ENCODE measurements around the gene PMP22. TPM values are rescaled to one million over a fixed set of nuclear protein-coding genes. Genes with fewer than 3 reads are reported as not detected.

Gene PMP22
- 24.2 and 260 TPM in 2 replicates for total RNA-seq (ENCODE audit: low replicate concordance)

DNA sequence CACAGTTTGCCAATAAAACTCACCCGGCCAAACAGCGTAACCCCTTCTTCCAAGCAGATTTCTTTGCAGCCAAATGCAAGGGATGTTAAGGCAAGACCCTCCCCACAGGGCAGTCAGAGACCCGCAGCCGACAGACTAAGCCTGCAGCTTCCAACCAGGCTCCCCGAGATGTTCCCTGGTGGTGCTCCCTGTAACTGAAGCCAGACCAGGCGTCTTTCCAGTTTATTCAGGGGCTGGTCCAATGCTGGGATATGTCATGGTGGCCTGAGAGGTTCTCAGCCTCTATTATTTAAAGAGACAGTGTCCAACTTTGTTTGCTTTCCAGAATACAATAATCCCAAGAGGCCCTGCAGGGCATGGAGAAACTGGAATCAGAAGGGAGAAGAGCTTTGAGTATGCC, at the start of gene PMP22:
PMP22 (minus strand) TSS at position 196 of the 400 bp plus-strand sequence. CDS start 4,599 bp downstream, outside the sequence.

Other genes starting within 250 kb of the PMP22 start
- 0.59 TPM in 1 of 2 replicates, not detected in the other for gene TEKT3, start 76.3 kb upstream of the PMP22 start, total RNA-seq (ENCODE audit: low replicate concordance)
- gene CDRT4, start 202.3 kb upstream of the PMP22 start, total RNA-seq (ENCODE audit: low replicate concordance) = 0.59 and 1.5 TPM in 2 replicates